Endodermal cell (in vitro differentiated cells): Measurements from ENCODE around the gene CSF3R. TPM values are rescaled to one million over a fixed set of nuclear protein-coding genes. Genes with fewer than 3 reads are reported as not detected.

Source experiments
- DNase-seq: peaks from one replicate; pipeline ENCODE4 v3.0.0-alpha.2; 2017
- H3K27ac ChIP-seq: 2 replicates; pipeline ENCODE4 v1.5.1; 2013; ENCODE audit warnings: mild to moderate bottlenecking, low read depth, low read length, moderate library complexity
- H3K27me3 ChIP-seq: 2 replicates; pipeline ENCODE4 v1.6.1; 2013; ENCODE audit warnings: mild to moderate bottlenecking, low read length, moderate library complexity; ENCODE audit not compliant: insufficient read depth, control insufficient read depth, poor library complexity, severe bottlenecking
- H3K36me3 ChIP-seq: 2 replicates; pipeline ENCODE4 v1.7.0; 2013; ENCODE audit warnings: mild to moderate bottlenecking, low read length, moderate library complexity; ENCODE audit not compliant: control insufficient read depth, insufficient read depth
- H3K4me1 ChIP-seq: one replicate; pipeline ENCODE4 v1.7.0; 2013; ENCODE audit warnings: low read length; ENCODE audit not compliant: control insufficient read depth, insufficient read depth
- H3K4me3 ChIP-seq: 2 replicates; pipeline ENCODE4 v1.5.1; 2013; ENCODE audit warnings: mild to moderate bottlenecking, low read length, moderate library complexity
- H3K9ac ChIP-seq: 2 replicates; pipeline ENCODE4 v1.6.1; 2013; ENCODE audit warnings: mild to moderate bottlenecking, low read length, moderate library complexity; ENCODE audit not compliant: poor library complexity, severe bottlenecking; ENCODE audit errors: extremely low read depth
- H3K9me3 ChIP-seq: 2 replicates; pipeline ENCODE4 v1.6.1; 2013; ENCODE audit warnings: mild to moderate bottlenecking, low read length, moderate library complexity; ENCODE audit not compliant: control insufficient read depth
- H3K27ac Mint-ChIP-seq: 2 replicates; pipeline ENCODE4 v1.8.0; 2020; ENCODE audit warnings: mixed read lengths
- H3K27me3 Mint-ChIP-seq: 2 replicates; pipeline ENCODE4 v1.8.0; 2021; ENCODE audit warnings: mild to moderate bottlenecking, mixed read lengths; ENCODE audit not compliant: insufficient read depth
- H3K36me3 Mint-ChIP-seq: 2 replicates; pipeline ENCODE4 v1.8.0; 2020; ENCODE audit warnings: low read depth, mixed read lengths
- H3K4me1 Mint-ChIP-seq: 2 replicates; pipeline ENCODE4 v1.8.0; 2020; ENCODE audit warnings: mixed read lengths
- H3K4me3 Mint-ChIP-seq: 2 replicates; pipeline ENCODE4 v1.8.0; 2020; ENCODE audit warnings: mild to moderate bottlenecking, moderate library complexity, mixed read lengths
- H3K9me3 Mint-ChIP-seq: 2 replicates; pipeline ENCODE4 v1.8.0; 2020; ENCODE audit warnings: mild to moderate bottlenecking, mixed read lengths
- CTCF ChIP-seq: fragments of 200-600 bp; sonication (generic); conservative IDR thresholded peaks from 2 replicates; pipeline ENCODE4 v1.5.0; 2021; ENCODE audit warnings: antibody characterized with exemption, mild to moderate bottlenecking
- WGBS, 2 experiments: methylation state at CpG; one replicate each; pipeline versions ENCODE4 v1.1.5 to v1.1.7; 2013; ENCODE audit warnings: missing lambda C conversion rate in 2 of 2, mixed read lengths in 1 of 2; ENCODE audit not compliant: insufficient coverage in 1 of 2, insufficient read length in 1 of 2; 5-methylcytosine and 5-hydroxymethylcytosine counted together
- total RNA-seq, 2 donors: library from RNA; stranded (reverse); fragmentation: NEBNext Ultra II Directional in 1 of 2; extraction: Animal tissue kit (Norgen Biotek cat#: 25700) in 1 of 2; gene quantifications; 2 replicates in 1 of 2; 3 replicates in 1 of 2; pipeline ENCODE4 v1.2.1, GENCODE V29; 2021

Gene CSF3R
- total RNA-seq, 2 donors from 2014 or later = 1.5 TPM

- peaks cover 23% of the 10 kb centered on the region for H3K4me1 Mint-ChIP-seq
- H3K27me3 Mint-ChIP-seq = peaks cover 48% of the 10 kb centered on the region
Measured at GRCh38 chr1:36467027-36467410, 15.7 kb downstream of the CSF3R start.

GRCh38 chr1:36466370-36467026 lies 16.2 kb downstream of the CSF3R start:
- H3K27me3 Mint-ChIP-seq = peaks cover 48% of the 10 kb centered on the region
- 89 to 91% methylated on average over 7 to 12 of the region's 12 CpGs for WGBS, 2 experiments

More at GRCh38 chr1:36467027-36467410, 15.7 kb downstream of the CSF3R start:
- H3K27me3 ChIP-seq = peaks cover 13% of the 10 kb centered on the region
- H3K36me3 Mint-ChIP-seq = peaks cover 6% of the 10 kb centered on the region
- DNase-seq = no peak
- no peaks in the 10 kb centered on the region for H3K9me3 Mint-ChIP-seq
- no peak overlapping the region for H3K4me3 Mint-ChIP-seq
- 92 to 100% methylated on average over 2 to 4 of the region's 4 CpGs for WGBS, 2 experiments
- H3K9ac ChIP-seq = no peak overlapping the region
- H3K9me3 ChIP-seq = no peaks in the 10 kb centered on the region
- peaks cover 7% of the 10 kb centered on the region for H3K4me1 ChIP-seq
- H3K4me3 ChIP-seq = no peak overlapping the region
- peaks cover 5% of the 10 kb centered on the region for H3K36me3 ChIP-seq
- H3K27ac Mint-ChIP-seq = no peak overlapping the region
- H3K27ac ChIP-seq = no peak overlapping the region
- TF ChIP-seq CTCF = no peak

GRCh38 chr1:36465731-36466369 lies 16.9 kb downstream of the CSF3R start:
- Histone ChIP-seq H3K4me3 (peak overlapping the region; percentile 85), H3K9me3 (no peaks in the 10 kb centered on the region), H3K36me3 (peaks cover 17% of the 10 kb centered on the region), H3K4me1 (peaks cover 7% of the 10 kb centered on the region), H3K27me3 (peaks cover 13% of the 10 kb centered on the region), H3K9ac (no peak overlapping the region), H3K27ac (no peak overlapping the region)
- no peak for TF ChIP-seq CTCF
- WGBS, 2 experiments = 20 to 49% methylated on average over 1 to 4 of the region's 4 CpGs
- Mint-ChIP-seq H3K36me3 (peaks cover 17% of the 10 kb centered on the region), H3K27me3 (peaks cover 48% of the 10 kb centered on the region), H3K27ac (no peak overlapping the region), H3K4me1 (peaks cover 19% of the 10 kb centered on the region), H3K9me3 (no peaks in the 10 kb centered on the region), H3K4me3 (no peak overlapping the region)
- DNase-seq = no peak

More at GRCh38 chr1:36466370-36467026, 16.2 kb downstream of the CSF3R start:
- no peak for TF ChIP-seq CTCF
- Histone ChIP-seq H3K4me3 (no peak overlapping the region), H3K27me3 (peaks cover 13% of the 10 kb centered on the region), H3K9me3 (no peaks in the 10 kb centered on the region), H3K27ac (no peak overlapping the region), H3K9ac (no peak overlapping the region), H3K36me3 (peaks cover 10% of the 10 kb centered on the region), H3K4me1 (peaks cover 7% of the 10 kb centered on the region)
- no peak overlapping the region for H3K4me3 Mint-ChIP-seq
- H3K27ac Mint-ChIP-seq = no peak overlapping the region
- peaks cover 19% of the 10 kb centered on the region for H3K4me1 Mint-ChIP-seq
- peaks cover 11% of the 10 kb centered on the region for H3K36me3 Mint-ChIP-seq
- no peak for DNase-seq
- no peaks in the 10 kb centered on the region for H3K9me3 Mint-ChIP-seq
